Mucosa of descending colon (tissue), 3 donors: ENCODE measurements around the gene DICER1. TPM values are rescaled to one million over a fixed set of nuclear protein-coding genes. Genes with fewer than 3 reads are reported as not detected.

Experiments used
- ATAC-seq: fragments of 200-7000 bp; cut with Tn5 transposase; one replicate; pipeline ENCODE4 v1.9.1; 2020; ENCODE audit warnings: mild to moderate bottlenecking, moderate library complexity
- DNase-seq, 3 donors: peaks; one replicate each; pipeline ENCODE4 v3.0.0-alpha.2; 2020
- H3K36me3 ChIP-seq: fragments of 200-600 bp; one replicate; pipeline ENCODE4 v1.8.0; 2021; ENCODE audit warnings: low read depth, mild to moderate bottlenecking
- H3K4me1 ChIP-seq: fragments of 200-600 bp; one replicate; pipeline ENCODE4 v1.8.0; 2021; ENCODE audit warnings: low read depth, mild to moderate bottlenecking
- H3K4me3 ChIP-seq: fragments of 200-600 bp; one replicate; pipeline ENCODE4 v1.8.0; 2021; ENCODE audit warnings: mild to moderate bottlenecking
- H3K9me3 ChIP-seq: fragments of 200-600 bp; one replicate; pipeline ENCODE4 v1.8.0; 2021; ENCODE audit warnings: mild to moderate bottlenecking
- intact Hi-C, 2 donors: fragments of 100-400 bp; cut with DNase I in 1 of 2; cut with micrococcal nuclease in 1 of 2; formaldehyde crosslinking; loops; one replicate each; pipeline versions ENCODE4 v1.11.0 to v1.11.1; 2022; cut with DNase I, micrococcal nuclease
- total RNA-seq, 3 donors: library from RNA; stranded (reverse); fragmentation: NEBNext Ultra II Directional in 2 of 3; extraction: Animal tissue kit (Norgen Biotek cat#: 25700) in 2 of 3; gene quantifications; one replicate each; pipeline versions ENCODE4 v1.2.1 to v1.2.4, GENCODE V29; 2021 to 2023
- TF ChIP-seq, protein P1 (sequence below): fragments of 200-600 bp; IDR thresholded peaks from one replicate; pipeline ENCODE4 v1.8.0; 2022; ENCODE audit warnings: antibody characterized with exemption, mild to moderate bottlenecking
- donor health status: DM: no; HTN: no; CAD: no; lungs with moderate emphysema.
- donor health status: DM: no; HTN: no; CAD: no.
- donor health status: DM: no; HTN: yes; CAD: no.

DICER1 gene
- total RNA-seq, 3 donors from 2014 or later: 61.6 to 72.1 (median 65.9) TPM

DNA sequence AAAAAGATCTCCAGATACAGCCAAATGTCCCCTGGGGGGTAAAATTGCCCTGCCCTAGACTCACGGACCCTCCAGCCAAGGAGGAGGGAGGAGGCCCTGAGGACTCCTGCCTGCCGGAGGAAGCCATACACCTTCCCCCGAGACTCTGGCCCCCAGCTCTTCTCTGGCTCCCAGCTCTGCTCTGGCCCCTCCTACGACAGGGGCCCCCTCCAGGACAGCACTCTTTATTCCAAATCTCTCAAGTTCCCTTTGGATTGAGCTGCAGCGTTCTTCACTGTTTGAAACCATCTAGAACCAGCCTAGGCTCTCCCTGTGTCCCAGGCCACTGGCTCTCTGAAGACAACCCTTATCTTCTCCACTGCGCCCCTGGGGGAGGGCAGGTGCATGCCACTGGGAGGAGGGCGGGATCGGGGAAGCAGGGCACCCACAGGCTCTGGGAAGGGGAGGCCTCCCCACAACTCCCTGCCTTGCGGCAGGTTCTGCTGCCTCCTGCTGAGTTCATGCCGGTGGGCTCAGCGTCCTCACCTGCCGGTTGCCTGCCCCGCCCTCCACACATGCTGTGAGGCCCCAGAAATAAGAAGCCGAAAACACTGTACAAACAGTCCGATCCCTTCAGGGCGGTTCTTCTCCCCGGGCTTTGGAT, 112.7 kb downstream of the DICER1 start:
- TF ChIP-seq, protein P1, sequence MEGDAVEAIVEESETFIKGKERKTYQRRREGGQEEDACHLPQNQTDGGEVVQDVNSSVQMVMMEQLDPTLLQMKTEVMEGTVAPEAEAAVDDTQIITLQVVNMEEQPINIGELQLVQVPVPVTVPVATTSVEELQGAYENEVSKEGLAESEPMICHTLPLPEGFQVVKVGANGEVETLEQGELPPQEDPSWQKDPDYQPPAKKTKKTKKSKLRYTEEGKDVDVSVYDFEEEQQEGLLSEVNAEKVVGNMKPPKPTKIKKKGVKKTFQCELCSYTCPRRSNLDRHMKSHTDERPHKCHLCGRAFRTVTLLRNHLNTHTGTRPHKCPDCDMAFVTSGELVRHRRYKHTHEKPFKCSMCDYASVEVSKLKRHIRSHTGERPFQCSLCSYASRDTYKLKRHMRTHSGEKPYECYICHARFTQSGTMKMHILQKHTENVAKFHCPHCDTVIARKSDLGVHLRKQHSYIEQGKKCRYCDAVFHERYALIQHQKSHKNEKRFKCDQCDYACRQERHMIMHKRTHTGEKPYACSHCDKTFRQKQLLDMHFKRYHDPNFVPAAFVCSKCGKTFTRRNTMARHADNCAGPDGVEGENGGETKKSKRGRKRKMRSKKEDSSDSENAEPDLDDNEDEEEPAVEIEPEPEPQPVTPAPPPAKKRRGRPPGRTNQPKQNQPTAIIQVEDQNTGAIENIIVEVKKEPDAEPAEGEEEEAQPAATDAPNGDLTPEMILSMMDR: no peak
- Histone ChIP-seq H3K4me3 (no peak overlapping the region), H3K4me1 (no peaks in the 10 kb centered on the region), H3K9me3 (no peaks in the 10 kb centered on the region), H3K36me3 (no peaks in the 10 kb centered on the region)
- ATAC-seq (no peak), DNase-seq (no peak)
- intact Hi-C loops: no loop called here

DNA sequence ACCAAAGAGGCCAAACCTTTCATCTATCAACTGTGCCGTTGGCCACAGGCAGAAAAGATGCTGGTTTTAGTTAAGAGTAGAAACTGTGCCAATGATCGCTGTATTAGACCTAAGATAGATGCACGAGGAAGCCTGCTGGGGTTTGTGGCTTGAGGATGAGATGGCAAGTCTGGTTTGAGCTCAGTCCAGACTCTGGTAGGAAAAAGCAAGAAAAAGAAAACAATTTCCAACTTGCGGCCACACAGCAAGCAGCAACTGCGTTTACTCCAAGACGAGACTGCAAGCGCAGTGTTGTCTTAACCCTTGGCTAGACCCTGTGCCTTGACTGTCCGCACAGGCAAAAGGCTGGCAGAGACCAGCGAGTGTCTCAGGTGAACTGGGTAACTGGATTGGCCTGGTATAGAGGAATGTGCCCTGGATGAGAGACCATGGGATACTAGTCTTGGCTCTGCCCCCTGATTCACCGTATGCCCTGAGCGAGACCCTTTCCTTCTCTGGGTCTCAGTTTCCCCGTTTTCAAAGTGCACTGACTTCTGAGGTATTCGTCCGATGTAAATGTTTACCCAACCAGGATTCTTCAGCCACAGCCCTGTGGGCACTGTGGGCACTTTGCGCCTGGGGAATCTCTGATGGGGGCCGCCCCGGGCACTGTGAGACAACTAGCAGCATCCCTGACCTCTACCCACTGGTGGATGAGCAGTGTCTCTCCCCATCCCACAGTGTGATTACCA, 113.4 kb downstream of the DICER1 start:
- intact Hi-C loops: no loop called here
- DNase-seq: no peak
- ATAC-seq: no peak

DNA sequence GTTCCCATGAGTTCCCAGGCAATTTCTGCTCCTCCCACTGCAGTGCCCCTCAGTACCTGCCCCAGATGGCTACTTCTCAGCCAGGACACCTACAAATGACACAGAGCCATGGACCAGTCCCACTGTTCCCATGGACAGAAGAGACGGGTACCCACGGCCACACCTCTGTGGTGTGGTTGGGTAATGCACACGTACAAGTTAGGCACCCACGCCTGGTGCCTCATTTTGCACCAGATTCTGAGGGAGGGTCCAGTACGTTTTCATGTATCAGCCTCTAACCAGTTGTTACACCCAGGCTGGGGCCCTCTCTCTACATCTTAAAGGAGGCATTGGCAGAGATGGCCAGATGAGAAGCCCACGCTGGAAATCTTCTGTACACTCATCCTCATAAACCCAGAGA, 114.0 kb downstream of the DICER1 start:
- H3K9me3 ChIP-seq: no peaks in the 10 kb centered on the region
- TF ChIP-seq, protein P1: no peak
- H3K4me3 ChIP-seq: no peak overlapping the region
- H3K36me3 ChIP-seq: no peaks in the 10 kb centered on the region
- DNase-seq (no peak), ATAC-seq (no peak)
- intact Hi-C loops: no loop called here
- no peaks in the 10 kb centered on the region for H3K4me1 ChIP-seq

More for the DNA sequence above, 113.4 kb downstream of the DICER1 start:
- no peaks in the 10 kb centered on the region for H3K4me1 ChIP-seq
- TF ChIP-seq, protein P1: no peak
- no peaks in the 10 kb centered on the region for H3K36me3 ChIP-seq
- no peaks in the 10 kb centered on the region for H3K9me3 ChIP-seq
- no peak overlapping the region for H3K4me3 ChIP-seq

DNA sequence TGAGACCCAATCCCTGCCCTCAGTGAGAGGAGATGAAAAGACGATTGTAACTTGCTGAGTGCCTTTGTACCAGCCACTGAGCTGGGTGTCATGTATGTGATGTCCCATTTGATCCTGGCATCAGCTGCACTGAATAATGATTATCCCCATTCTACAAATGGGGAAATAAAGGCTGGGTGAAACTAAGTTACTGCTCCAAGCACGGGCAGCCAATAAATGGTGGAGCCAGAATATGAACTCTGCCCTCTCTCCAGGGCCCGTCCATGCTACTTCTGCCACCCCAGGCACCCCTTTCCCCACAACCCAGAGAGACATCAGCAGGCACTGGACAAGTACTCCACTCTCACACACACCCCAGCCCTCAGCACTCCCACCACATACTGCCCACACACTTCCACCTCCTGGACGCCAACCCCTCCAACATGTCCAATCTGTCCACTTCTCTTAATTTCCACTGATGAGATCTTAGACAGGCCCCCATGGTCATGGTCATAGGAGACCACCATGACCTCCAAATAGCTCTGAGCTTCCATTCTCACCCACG, 115.8 kb downstream of the DICER1 start:
- DNase-seq (no peak), ATAC-seq (no peak)
- TF ChIP-seq, protein P1: no peak
- H3K4me3 ChIP-seq: no peak overlapping the region
- intact Hi-C loops: no loop called here
- H3K36me3 ChIP-seq: no peaks in the 10 kb centered on the region
- H3K9me3 ChIP-seq: no peaks in the 10 kb centered on the region
- no peaks in the 10 kb centered on the region for H3K4me1 ChIP-seq

DNA sequence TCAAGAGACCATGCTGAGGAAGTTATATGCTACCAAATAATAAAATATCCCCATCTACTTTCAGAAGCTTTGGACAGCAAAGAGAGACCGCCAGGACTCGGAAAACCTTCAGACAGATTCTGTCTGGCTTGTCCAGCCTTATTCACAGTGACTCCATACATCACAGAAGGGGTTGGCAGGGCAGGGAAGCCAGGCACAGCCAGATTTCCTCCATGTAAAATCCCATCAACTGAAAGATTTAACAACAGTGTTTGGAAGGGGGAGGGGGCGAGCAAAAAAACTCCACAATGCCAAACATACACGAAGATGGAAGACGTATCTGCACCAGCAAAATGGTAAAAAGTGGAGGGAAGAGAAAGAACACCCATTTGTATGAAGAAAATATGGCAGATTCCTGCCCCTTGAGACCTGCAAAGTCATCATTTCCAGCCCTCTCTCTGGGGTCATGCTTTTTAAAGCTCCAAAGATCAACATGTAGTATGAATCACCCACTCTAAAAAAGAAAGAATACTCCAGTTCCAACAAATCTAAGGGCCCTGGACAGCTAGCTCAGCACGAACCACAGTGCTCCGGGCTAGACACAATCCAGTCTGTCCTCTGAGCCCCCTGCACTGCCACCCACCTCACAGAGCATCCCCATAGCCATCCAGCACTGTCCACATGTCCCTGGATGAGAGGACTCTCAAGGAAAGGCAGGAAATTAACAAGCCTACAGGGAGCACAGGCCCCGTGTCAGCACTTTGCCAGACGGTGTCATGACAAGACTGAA, 116.4 kb downstream of the DICER1 start:
- DNase-seq (no peak), ATAC-seq (peak; percentile 33)
- Histone ChIP-seq H3K4me3 (no peak overlapping the region), H3K9me3 (no peaks in the 10 kb centered on the region), H3K4me1 (no peaks in the 10 kb centered on the region), H3K36me3 (no peaks in the 10 kb centered on the region)
- TF ChIP-seq, protein P1: no peak
- intact Hi-C loops: no loop called here
